ENCODE measurements around the gene WNT6. TPM values are rescaled to one million over a fixed set of nuclear protein-coding genes. Genes with fewer than 3 reads are reported as not detected.
A peak's percentile ranks its signal among the peaks of the same experiment; 100 is the strongest.

The WNT6 gene
- total RNA-seq, 1 experiment from 2014 or later = 1.4 TPM

GRCh38 chr2:218882866-218883366, 23.3 kb downstream of the WNT6 start:
- peak; percentile 18 for ATAC-seq
- TF ChIP-seq CBX3 (IDR thresholded peaks at IDR 0.05; ENCODE audit: low read depth) (no peak), CTCF (IDR thresholded peaks at IDR 0.05 in 2 of 3, conservative IDR thresholded peaks at IDR 0.05 in 1 of 3; ENCODE audit: borderline replicate concordance in 1 of 3, insufficient read depth in 1 of 3, low read depth in 2 of 3, low read length in 2 of 3) (no peak), EGR1 (IDR thresholded peaks at IDR 0.05; ENCODE audit: low read depth) (no peak), TCF7L2 (IDR thresholded peaks at IDR 0.05; ENCODE audit: borderline replicate concordance, extremely low read depth, insufficient read depth, insufficient read length) (no peak), ZNF274 (IDR thresholded peaks at IDR 0.05; ENCODE audit: low read depth, low read length) (no peak), CEBPB (IDR thresholded peaks at IDR 0.05; ENCODE audit: low read depth) (no peak), EZH2 (IDR thresholded peaks at IDR 0.05) (no peak), SP1 (IDR thresholded peaks at IDR 0.05; ENCODE audit: low read depth) (no peak), ELF1 (IDR thresholded peaks at IDR 0.05; ENCODE audit: borderline replicate concordance, low read depth) (no peak), POLR2A (IDR thresholded peaks at IDR 0.05; ENCODE audit: borderline replicate concordance, extremely low read depth, insufficient read depth, insufficient read length) (no peak), MAX (IDR thresholded peaks at IDR 0.05) (no peak)
- H3K4me2 ChIP-seq (ENCODE audit: low read length) = peak overlapping the region; percentile 65
- ChIA-PET POLR2A (no interaction called here), RAD21 (ENCODE audit: low non-redundant PET in 1 of 2, low total read pairs in 2 of 2, uncharacterized antibody in 2 of 2, unreplicated experiment in 2 of 2) (no interaction called here), CTCF (interaction anchor here (15.1 kb wide), 1 partner anchor 12 kb away, joined by 278 read pairs; no protein-coding TSS in a partner anchor)
- no peak overlapping the region; the same call in 1 of the 2 replicates for H3K9ac ChIP-seq (ENCODE audit: low read length)
- intact Hi-C loops (cut with micrococcal nuclease) = no loop called here
- H3K36me3 ChIP-seq (ENCODE audit: control insufficient read depth in 1 of 2, insufficient read depth in 2 of 2, low read length in 2 of 2) = no peaks in the 10 kb centered on the region
- peak overlapping the region; percentile 74 for H2AFZ ChIP-seq (ENCODE audit: low read depth, low read length, poor library complexity, severe bottlenecking)
- peak overlapping the region in 1 of 2 experiments; percentile 20; a peak in 1 of 4 replicates for H3K4me3 ChIP-seq (replicated peaks in 1 of 2; ENCODE audit: low read depth in 1 of 2, low read length in 2 of 2)
- no peaks in the 10 kb centered on the region for H3K79me2 ChIP-seq (ENCODE audit: insufficient read depth, low read length)
- H3K27ac ChIP-seq (ENCODE audit: low read depth, low read length) = no peak overlapping the region
- no peak for DNase-seq (ENCODE audit: low read depth, low spot score)
- no TSS peak for BruUV-seq (replicated peaks)
- no peaks in the 10 kb centered on the region for H4K20me1 ChIP-seq (ENCODE audit: insufficient read depth)
- peaks cover 19 to 30% of the 10 kb centered on the region in 2 experiments for H3K4me1 ChIP-seq (ENCODE audit: control insufficient read depth in 1 of 2, insufficient read depth in 2 of 2, low read length in 2 of 2)
- H3K9me2 ChIP-seq (ENCODE audit: insufficient read depth) = no peaks in the 10 kb centered on the region
- H3K27me3 ChIP-seq (ENCODE audit: insufficient read depth, low read length) = no peaks in the 10 kb centered on the region
- no peaks in the 10 kb centered on the region for H3K9me3 ChIP-seq (ENCODE audit: control insufficient read depth in 1 of 2, insufficient read depth in 1 of 2, low read depth in 1 of 2, low read length in 2 of 2)

All from HCT116 (cell line).